Stimulated activated CD8-positive, alpha-beta memory T cell treated with anti-CD3 and anti-CD28 coated beads, Interleukin-15, amount 100 ng/mL, for 48 hours (primary cell): ENCODE data around the gene TRIM44.

Experiments used
- DNase-seq, 2 donors: peaks; one replicate each; pipeline ENCODE4 v3.0.0-alpha.2; 2020; ENCODE audit warnings: low read depth in 2 of 2

The TRIM44 gene

GRCh38 chr11:35671396-35672127, 9.0 kb downstream of the TRIM44 start:
- no peak for DNase-seq

- DNase-seq: no peak
Measured at GRCh38 chr11:35672608-35673007, 10.0 kb downstream of the TRIM44 start.

DNA sequence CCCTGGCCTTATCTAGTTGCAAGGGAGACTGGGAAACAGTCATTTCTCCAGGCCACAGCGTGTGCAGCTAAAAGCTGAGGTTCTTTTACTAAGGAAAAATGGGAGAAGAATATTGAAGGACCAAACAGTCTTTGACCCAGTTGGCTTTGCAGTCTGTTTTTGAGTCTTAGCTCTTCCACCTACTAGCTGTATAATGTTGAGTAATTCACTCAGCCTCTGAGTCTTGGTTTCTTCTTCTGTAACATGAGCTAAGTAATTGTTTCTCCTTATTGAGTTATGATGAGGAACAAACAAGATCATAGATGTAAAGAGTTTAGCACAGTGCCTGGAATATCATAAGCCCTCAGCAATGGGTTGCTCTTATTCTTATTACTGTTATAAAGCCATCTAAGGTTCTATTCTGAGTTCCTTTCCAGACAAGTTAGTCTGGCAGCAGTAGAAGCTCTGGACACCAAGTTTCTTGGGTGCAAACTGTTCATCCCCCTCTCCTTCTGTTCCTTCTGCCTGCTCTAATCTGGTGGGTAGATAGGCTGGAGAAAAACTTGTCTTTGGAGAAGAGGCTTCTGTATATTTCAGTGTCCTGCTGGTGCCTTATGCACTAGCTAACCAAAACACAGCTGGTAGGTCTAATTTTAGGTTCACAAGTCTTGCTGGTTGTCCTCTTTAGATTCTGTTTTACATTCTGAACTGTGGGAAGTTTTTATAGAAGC, 13.5 kb downstream of the TRIM44 start:
- no peak for DNase-seq

DNA sequence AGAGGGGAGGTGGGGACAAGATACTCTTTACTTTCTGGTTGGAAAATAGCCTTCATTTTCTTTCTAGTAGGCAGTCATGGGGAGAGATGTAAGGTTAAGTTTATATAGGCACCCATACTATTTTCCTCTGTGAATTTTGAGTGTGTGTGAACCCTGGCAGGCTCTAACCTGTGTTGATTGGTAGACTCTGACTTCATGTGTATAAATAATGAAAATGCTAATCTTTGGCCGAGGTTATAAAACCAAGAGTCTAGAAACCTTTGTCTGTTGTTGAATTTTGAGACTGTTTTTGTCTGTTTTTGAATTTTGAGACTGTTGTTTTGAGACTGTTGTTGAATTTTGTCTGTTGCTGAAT, 14.0 kb downstream of the TRIM44 start:
- DNase-seq: no peak

- DNase-seq: no peak
Measured at GRCh38 chr11:35677904-35678303, 15.3 kb downstream of the TRIM44 start.

DNA sequence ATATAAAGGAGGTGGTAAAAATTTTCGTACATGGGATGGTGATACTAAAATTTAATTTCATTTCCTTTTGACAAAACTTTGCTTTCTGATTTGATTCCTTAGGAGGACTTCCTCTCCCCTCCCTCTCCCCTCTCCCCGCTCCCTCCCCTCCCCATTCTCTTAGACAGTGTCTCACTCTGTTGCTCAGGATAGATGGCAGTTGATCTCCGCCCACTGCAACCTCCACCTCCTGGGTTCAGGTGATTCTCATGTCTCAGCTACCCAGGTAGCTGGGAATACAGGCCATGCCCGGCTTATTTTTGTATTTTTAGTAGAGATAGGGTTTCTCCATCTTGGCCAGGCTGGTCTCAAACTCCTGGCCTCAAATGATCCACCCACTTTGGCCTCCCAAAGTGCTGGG, 15.9 kb downstream of the TRIM44 start:
- DNase-seq: no peak

- DNase-seq: no peak
Measured at GRCh38 chr11:35678975-35679374, 16.4 kb downstream of the TRIM44 start.

DNA sequence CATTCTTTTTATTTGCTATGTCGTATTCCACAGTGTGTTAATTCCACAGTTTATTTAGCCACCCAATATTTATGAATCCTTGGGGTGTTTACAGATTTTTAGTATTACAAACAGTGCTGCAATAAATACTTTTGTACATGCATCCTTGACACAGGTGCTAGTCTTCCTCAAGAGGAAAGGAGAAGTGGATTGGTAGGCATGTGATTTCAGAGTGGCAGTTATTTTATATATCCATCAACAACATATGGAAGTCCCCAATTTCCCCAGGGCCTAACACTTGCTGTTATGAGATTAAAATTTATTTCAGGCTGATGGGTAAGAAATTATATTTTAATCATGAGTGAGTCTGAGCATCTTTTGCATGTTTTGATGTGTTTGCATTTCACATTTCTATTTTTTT, 17.9 kb downstream of the TRIM44 start:
- no peak for DNase-seq

DNA sequence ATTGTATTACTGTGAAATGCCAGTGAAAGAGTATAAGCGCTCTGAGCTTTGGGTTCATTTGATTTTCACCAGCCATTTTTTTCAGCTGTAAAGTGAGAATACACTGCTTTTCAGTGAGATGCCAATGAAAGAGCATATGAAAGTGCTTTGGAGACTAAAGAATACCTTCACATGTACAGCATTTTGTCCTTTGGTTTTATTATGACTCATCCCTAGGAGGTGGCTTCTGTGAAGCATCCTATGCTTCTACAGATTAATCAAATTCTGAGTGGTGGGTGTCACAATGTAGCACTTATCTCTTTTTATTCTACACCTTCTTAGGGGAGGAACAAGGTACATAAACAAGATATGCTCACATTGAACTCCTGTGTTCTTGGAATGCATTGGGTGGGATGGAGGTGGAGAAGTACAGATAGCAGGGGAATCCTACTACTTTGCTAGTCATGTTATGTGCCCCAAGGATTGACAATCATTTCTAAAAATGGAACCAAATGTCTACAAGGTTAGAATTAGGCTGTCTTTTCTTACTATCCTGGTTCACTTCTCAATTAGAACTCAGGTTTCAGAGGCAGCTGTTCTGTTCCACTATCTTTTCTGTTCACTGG, 18.7 kb downstream of the TRIM44 start:
- DNase-seq: no peak

DNA sequence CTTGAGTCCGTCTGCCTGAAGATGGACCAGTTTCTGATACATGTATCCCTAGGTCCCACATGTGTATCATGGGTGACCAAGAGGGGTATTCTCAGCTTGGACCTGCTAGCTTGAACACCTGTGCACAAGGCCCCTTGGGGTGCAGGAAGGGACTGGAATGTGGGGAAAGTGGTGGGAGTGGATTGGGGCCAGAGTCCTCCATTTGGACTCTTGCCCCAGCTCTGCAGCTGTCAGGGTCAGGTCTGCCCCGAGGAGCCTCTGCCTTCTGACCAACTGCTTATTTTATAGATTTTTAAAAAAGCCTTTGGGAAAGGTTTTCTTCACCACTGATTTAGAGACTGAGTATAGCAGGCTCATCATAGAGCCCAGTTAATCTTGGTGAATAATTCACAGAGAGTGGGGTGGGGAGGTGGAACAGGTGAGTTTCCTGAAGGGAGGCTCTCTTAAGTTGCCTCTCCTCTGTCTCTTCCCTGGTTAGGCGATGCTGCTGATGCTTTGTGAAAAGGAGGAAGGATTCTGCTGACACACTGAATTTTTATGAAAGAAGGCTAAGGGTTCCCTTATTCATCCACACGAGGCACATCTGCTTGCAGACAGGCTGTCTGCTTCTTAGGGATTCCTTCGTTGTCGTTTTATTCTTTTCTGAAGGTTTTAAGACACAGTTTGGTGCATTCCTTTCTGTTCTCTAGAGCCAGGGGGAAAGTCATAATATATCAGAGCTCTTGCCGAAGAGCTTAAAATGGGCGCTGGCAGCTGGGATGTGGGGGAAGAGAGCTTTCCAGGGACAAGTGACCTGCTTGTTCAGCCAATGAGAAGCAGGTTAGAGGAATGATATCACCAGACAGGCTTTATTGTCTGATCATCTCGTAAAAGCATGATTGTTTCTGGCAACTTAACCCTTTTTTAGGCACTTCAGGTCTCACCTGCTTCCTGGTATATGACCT, 19.9 kb downstream of the TRIM44 start:
- DNase-seq: no peak

DNA sequence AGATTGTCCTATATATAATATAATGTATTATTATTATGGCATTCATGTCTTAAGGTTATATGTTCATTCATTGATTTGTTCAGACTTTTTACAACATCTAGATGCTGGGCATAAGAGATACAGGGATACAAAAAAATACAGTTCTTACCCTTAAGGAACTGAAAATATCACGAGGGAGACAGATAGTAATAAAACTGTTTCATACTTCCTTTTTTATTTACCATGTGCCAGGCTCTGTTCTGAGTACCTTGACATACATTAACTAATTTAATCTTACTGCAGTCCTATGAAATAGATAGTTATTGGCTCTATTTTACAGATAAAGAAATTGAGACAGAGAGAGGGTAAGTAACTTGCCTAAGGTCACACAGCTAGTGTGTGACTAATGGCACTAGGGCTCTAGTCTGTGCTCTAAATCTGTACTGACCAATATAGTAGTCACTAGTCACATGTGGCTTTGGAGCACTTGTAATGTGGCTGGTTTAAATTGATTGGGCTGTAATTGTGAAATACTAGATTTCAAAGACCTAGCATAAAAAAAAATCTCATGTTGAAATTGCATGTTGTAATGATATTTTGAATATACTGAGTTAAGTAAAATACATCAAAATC, 21.3 kb downstream of the TRIM44 start:
- no peak for DNase-seq

- no peak for DNase-seq
Measured at GRCh38 chr11:35688023-35688422, 25.4 kb downstream of the TRIM44 start.

DNA sequence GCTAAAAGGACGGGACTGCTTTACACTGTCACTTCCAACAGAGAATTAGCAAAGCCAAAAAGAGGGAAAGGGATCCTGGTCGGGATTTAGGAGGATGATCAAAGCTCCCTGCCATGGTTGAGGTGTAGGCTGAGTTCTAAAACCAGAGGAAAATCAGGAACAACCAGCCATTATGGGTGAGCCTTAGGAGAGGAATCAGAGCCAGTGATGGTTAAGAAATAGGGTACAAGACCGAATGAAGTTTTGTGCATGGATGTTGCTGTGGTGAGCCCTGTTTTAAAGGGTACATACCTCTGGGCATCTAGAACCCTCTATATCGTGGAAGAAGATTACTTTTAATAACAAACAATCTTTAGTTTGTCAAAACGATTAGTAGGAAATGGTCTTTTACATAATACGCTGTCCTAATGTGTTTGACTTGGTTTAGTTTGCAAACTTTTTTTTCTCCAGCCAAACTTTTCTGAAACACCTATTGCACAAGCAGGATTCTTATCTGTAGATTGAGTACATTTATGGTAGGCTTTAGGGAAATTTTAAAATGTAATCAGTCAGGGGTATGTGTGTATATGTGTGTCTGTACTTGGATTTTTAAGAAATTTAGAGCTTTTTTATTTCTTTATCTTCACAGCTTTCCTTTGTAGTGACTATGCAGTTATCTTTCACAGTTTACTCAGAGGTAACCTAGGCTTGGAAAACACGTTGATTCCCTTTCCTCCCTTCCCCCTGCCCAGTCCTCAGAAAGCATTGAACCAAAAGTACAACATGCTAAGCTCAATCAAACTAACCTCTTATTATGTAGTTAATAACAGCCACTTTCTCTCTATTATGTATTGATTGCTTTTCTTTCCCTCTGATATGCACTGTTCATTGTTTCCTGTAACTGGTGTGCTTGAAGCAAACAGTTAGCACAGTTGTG, 26.8 kb downstream of the TRIM44 start:
- no peak for DNase-seq

DNA sequence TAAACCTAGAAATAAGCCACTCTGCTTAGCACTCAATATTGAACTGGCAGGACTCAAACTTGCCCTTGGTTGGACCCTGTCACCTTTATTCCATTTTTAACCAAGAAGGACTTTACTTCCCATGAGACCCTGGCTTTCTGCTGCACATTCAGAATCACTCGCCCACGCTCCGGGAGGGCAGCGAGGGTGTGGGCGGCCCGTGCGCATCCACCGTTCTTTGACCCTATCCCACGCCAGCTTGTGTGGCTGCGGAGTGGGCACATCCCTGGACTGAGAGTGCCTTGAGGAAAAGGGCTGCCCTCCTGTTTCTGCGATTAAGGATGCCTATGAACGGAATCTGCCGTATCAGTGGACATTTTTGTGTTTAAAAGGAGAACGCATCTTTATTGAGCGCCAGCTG, 39.6 kb downstream of the TRIM44 start:
- DNase-seq: no peak

- DNase-seq: no peak
Measured at GRCh38 chr11:35709376-35709775, 46.8 kb downstream of the TRIM44 start.

DNA sequence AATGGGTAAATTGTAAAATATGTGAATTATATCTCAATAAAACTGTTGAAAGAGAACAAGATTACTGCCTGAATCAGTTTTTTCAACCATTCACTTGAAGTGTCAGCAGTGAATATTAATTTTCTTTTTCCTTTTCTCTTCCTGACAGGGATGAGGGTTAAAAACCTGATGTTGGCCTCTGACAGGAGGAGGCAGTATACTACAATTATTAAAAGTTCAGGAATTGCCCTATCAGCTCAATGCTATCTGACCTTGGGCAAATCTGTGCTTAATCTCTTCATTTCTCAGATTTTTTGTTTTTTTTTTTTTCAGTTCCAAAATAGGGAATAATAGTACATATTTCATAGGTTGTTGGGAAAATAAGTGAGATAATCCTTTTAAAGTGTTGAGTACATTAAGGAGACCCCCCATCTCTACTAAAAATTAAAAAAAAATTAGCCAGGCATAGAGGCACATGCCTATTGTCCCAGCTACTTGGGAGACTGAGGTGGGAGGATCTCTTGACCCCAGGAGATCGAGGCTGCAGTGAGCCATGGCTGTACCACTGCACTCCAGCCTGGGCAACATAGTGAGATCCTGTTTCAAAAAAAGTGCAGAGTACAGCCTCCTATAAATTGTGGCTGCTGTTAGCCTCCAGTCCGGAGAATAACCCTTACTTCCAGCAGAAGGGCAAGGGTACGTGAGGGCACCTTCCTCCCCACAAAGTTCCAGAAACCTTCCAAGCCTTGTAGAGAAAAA, 48.8 kb downstream of the TRIM44 start:
- DNase-seq: no peak

GRCh38 chr11:35711924-35712323, 49.3 kb downstream of the TRIM44 start:
- no peak for DNase-seq

DNA sequence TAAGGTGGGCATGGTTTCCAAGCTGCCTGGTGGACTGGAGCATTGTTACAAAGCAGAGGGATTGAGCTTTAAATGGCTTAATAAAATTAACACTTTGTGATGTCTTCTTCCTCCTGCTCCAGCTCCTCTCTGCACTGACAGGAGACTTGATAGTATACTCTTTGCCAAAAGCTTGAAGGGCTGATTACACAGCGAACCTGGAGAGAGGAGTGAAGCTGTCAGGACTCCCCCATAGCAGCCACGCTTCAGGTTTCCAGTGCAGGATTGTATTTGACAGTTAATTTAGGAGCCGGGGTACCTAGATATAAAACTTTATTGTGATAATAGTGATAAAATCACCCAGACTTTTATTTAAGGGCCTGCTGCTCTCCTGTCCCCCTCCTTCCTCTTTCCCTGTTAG, 50.0 kb downstream of the TRIM44 start:
- no peak for DNase-seq

- peak in 1 of 2 donors; percentile 4 for DNase-seq
Measured at GRCh38 chr11:35714882-35715627, 52.5 kb downstream of the TRIM44 start.
